HG03520 (cell line): Measurements from ENCODE around the gene CADPS2.
"Not testable (repeated sequence)": the region's sequence is repeated elsewhere in the genome, so short reads cannot be mapped to it uniquely, and the experiment has no call there.

Experiments
- ATAC-seq: cut with Tn5 transposase; IDR thresholded peaks from one replicate; pipeline ENCODE4 v1.9.1; 2021; ENCODE audit warnings: mild to moderate bottlenecking, moderate library complexity; ENCODE audit not compliant: unreplicated experiment

CADPS2 gene

GRCh38 chr7:122717356-122718089 is 168.7 kb downstream of the CADPS2 start:
- ATAC-seq = no peak

GRCh38 chr7:122715183-122715582 is 171.1 kb downstream of the CADPS2 start:
- ATAC-seq = no peak

GRCh38 chr7:122710916-122711315 is 175.3 kb downstream of the CADPS2 start:
- no peak for ATAC-seq

GRCh38 chr7:122709930-122710646 is 176.2 kb downstream of the CADPS2 start:
- ATAC-seq = no peak

GRCh38 chr7:122706836-122707235 is 179.4 kb downstream of the CADPS2 start:
- ATAC-seq = no peak

GRCh38 chr7:122702872-122703510 is 183.3 kb downstream of the CADPS2 start, which contains the start of gene RNF148:
Gene RNF148, minus strand, starts transcription at chr7:122702922. Its CDS starts 172 bp downstream, at chr7:122702750.
- ATAC-seq = no peak

GRCh38 chr7:122699017-122699416 is 187.2 kb downstream of the CADPS2 start, which contains the start of gene RNF133:
Gene RNF133, minus strand, starts transcription at chr7:122699117. Its CDS starts 199 bp downstream, at chr7:122698918.
- no peak for ATAC-seq

GRCh38 chr7:122695816-122696215 is 190.4 kb downstream of the CADPS2 start:
- ATAC-seq = no peak

GRCh38 chr7:122694697-122695096 is 191.6 kb downstream of the CADPS2 start:
- ATAC-seq = no peak

GRCh38 chr7:122692769-122693309 is 193.4 kb downstream of the CADPS2 start:
- ATAC-seq = no peak

GRCh38 chr7:122691569-122692235 is 194.6 kb downstream of the CADPS2 start:
- ATAC-seq = no peak

GRCh38 chr7:122689346-122690109 is 196.7 kb downstream of the CADPS2 start:
- ATAC-seq = no peak

- no peak for ATAC-seq
These were observed 197.8 kb downstream of the CADPS2 start for GRCh38 chr7:122688400-122688998.

- ATAC-seq = no peak
These were observed 199.8 kb downstream of the CADPS2 start for GRCh38 chr7:122686360-122686878.

- ATAC-seq = no peak
These were observed 201.8 kb downstream of the CADPS2 start for GRCh38 chr7:122684504-122684903.

GRCh38 chr7:122682815-122683550 is 203.3 kb downstream of the CADPS2 start:
- ATAC-seq = no peak

- ATAC-seq = not testable (repeated sequence)
These were observed 205.1 kb downstream of the CADPS2 start for GRCh38 chr7:122681186-122681585.

- ATAC-seq = no peak
These were observed 206.4 kb downstream of the CADPS2 start for GRCh38 chr7:122679813-122680212.

- not testable (repeated sequence) for ATAC-seq
These were observed 207.0 kb downstream of the CADPS2 start for GRCh38 chr7:122679269-122679709.
